Activated CD4-positive, CD25-positive, alpha-beta regulatory T cell treated with anti-CD3 and anti-CD28 coated beads, Interleukin-2, amount 50 U/mL, for 16 hours (primary cell): ENCODE data around the gene ATAD3A.

Experiments used
- DNase-seq: peaks from one replicate; pipeline ENCODE4 v3.0.0-alpha.2; 2020; ENCODE audit warnings: low read depth, low spot score

The ATAD3A gene

DNA sequence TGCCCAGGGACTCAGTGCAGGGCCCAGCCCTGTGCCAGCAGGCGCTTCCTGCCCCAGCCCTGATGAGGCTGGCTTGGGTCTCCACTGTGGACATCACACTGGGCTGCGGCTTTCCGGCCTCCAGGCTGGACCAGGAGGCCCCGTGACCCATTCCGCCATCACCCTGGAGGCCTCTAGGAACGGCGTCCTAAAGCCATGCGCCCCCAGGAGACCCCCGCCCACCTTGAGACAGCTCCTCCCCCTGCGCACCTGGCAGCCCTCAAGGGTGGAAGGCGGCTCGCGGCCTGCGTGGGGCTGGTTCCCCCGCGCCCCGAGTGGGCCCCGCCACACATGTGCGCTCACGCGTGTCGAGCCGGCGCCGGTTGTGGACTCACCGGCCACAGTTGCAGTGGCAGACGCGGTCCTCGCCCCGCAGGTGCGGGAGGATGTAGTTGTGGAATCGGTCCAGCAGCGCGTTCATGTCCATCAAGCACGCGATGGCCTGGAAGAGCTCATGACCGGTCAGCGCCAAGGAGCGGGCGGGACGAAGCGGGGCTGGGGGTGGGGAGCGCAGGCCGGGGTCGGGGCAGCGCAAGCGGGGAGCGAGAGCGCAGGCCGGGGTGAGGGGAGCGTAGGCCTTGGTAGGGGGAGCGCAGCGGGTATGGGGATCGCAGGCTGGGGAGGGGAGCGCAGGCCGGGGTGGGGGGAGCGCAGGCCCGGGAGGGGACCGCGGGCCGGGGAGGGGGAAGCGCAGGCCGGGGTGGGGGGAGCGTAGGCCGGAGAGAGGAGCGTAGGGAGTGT, 27.5 kb downstream of the ATAD3A start:
- no peak for DNase-seq

DNA sequence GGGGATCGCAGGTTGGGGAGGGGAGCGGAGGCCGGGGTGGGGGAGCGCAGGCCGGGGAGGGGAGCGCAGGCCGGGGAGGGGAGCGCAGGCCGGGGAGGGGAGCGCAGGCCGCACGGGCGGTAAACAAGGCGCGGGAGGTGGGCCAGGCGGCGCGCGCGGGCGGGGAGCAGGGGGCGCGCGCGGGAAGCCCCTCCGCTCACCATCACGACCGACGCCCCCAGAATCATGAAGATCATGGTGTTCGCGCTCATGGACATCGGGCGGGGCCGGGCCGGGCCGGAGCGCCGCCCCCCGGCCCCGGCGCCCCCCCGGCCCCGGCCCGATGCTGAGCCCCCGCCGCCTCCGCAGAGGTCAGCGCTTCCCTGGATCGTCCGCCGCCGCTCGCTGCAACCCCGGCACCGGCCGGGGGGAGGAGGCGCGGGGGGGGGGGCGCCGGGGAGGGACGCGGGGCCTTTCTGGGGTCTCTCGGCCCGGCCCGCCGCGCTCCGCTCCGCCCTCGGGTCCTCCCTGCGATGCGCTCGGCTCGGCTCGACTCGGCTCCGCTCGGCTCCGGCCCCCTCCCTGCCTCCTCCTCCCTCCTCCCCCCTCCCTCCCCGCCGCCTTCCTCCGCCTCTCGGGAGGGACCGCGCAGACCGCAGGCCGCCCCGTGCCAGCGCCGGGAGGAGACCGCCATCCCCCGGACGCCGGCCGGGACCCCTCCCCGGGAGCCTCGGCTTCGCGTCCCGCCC, 28.3 kb downstream of the ATAD3A start, which contains the start of gene TMEM240:
TSS of gene TMEM240 (minus strand) at position 535 of the 728 bp plus-strand sequence. CDS start at position 257, 278 bp downstream.
- DNase-seq, result no peak

DNA sequence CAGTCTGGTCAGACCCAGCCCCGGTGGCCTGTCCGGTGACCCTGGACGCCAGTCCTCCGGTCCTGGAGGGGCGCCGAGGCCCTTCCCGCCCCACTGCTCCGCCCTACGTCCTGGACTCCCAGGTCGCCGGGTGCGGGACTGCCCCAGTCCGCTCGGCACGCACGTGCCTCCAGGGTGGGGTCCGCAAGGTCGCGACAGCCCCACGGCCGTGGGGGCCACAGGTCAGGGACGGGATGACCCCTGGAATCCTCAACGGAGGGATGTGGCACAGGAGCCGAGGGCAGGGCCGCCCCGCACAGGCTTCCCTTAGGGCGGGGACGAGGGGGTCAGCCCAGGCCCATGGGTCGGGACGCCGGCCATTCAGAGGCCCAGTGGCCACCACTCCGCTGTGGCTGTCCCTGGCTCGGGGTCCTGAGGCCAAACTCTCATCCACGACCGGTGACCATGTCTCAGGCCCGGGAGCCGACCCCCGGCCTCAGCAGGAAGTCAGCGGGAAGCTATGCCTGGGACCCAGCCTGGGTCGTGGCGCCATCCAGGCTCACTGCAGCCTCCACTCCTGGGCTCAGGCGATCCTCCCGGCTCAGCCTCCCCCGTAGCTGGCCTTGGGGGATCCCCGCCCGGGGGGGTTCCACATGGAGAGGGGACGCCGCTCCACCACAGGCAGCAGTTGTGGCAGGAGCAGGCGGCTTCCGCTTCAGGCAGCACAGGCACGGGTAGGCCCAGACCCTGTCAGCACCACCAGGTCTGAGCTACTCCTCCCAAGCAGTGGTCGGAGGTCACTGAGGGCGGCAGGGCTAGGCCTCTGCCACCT, 29.1 kb downstream of the ATAD3A start:
- no peak for DNase-seq

DNA sequence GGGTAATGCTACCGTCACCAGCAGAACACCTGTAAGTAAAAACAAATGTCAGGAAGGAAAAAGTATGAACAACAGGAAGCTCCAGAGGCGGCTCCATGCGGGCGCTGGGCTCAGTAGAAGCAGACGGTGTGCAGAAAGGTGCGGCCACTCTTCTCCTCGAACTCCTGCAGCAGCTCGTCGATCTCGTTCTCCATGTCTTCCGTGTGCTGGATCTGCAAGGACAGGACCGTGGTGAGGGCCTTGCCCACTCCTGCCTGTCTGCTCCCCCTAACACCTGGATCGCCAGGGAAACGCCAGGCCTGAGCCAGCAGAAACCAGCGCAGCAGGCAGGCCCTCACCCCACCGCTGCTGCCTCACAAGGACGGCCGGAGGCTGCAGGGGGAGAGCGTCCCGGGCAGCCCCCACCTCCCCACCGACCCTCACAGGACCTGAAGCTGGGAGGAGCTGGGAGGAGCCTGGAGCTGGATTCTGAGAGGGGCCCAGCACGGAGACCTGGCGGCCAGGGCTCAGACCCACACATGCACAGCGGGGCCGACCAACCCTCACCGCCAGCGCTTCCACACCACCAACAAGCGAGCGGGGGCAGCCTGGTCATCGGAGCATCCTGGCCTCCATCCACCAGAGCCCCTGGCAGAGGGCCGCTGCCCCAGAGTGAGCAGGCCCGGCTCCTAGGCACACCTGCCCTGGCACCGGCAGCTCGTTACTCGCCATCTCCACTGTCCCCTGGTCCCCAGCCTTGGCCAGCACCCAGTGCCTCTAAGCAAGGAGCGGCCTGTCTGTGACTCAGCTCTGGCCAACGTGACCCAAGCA, 30.2 kb downstream of the ATAD3A start:
- no peak for DNase-seq

DNA sequence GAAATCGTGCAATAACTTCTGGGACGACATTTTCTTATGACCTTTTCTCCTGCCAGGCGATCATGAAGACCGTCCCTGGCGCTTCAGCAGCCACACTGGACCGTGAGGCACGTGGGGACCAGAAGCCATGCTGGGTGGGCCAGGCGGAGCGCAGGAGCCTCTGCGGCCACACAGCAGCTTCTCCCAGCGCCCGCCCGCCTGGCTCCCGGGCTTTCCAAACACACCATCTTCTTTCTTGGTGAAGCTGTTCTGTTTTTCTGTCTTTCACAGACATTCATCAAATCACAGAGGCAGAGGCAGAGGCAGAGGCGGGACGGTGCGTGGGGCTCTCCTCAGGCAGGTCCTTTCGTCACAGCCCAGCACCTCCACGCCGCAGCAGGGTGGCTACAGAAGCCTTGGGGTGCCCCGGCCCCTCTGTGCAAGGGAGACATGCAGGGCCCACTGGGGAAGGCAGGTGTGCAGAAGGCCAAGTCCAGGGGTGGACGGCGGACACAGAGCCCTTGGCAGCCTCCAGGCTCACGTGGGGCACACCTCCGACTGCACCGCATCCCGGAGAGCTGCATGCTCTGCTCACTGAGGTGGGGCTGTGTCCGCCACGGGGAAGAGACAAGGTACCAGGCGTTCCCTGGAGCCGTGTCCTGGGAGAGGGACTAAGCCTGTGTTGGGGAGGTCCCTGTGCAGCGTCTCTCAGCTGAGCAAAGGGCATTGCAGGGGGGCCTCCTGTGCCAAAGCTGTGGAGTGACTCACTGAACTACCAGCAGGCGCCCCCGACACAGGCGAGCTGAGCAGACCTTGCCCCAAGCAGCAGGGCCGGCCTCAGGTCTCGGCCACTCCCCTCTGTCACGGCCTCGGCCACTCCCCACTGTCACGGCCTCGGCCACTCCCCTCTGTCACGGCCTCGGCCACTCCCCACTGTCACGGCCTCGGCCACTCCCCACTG, 31.1 kb downstream of the ATAD3A start:
- no peak for DNase-seq

DNA sequence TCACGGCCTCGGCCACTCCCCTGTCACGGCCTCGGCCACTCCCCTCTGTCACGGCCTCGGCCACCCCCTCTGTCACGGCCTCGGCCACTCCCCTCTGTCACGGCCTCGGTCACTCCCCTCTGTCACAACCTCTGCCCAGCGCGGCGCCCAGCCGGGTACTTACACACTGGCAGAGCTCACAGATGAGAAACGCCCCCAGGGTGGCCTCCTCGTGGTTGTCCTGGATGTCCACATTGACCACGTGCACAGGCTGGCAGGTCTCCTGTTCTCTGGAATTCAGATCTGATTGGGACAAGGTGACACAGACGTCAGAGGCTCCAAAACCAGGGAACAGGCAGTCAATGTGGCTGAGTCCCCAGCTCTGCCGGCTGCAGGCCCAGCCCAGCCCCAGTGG, 31.7 kb downstream of the ATAD3A start:
- no peak for DNase-seq

DNA sequence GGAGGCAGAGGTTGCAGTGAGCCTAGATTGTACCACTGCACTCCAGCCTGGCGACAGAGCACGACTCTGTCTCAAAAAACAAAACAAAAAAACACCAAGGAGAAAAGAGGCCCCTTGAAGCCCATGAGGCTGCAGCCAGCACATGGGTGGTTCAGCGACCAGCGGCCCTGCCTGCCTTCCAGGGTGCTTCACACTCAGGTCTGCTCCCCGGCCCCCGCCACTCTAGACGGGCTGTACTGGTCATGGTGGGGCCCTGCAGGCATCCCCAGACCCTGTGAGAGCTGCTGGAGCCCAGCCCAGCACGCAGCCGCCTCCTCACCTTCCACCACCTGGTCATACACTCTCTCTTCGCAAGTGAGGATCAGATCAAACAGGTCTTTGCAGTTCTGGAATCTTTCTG, 32.6 kb downstream of the ATAD3A start:
- no peak for DNase-seq

DNA sequence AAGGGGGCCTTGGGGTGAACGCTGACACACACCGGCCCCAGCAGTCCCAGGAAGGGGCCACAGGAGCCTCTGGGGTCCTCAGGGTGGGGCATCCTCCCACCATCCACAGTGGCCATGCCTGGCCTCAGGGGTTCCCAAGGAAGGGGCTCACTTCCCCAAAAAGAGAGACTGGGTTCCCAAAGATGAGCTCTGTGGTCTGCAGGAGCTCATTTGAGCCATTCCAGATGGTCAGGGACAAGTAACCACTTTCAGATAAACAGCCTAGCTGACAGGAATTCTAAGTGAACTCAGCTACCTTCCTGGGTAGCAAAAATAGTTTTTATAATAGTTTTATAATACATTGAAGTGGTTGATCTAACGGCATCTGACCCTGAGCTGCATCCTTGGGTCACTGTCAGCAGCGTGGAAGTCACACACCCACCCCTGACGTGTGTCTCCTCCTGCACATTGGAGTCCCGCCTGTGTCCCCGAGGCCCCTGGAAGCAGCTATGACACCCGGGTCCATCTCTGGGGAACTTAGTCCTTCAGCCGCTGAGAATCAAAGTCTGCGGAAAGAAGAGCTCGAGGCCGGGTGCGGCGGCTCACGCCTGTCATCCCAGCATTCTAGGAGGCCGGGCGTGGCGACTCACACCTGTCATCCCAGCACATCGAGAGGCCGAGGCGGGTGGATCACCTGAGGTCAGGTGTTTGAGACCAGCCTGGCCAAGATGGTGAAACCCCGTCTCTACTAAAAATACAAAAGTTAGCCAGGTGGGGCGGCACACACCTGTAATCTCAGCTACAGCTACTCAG, 34.2 kb downstream of the ATAD3A start:
- DNase-seq, result no peak

DNA sequence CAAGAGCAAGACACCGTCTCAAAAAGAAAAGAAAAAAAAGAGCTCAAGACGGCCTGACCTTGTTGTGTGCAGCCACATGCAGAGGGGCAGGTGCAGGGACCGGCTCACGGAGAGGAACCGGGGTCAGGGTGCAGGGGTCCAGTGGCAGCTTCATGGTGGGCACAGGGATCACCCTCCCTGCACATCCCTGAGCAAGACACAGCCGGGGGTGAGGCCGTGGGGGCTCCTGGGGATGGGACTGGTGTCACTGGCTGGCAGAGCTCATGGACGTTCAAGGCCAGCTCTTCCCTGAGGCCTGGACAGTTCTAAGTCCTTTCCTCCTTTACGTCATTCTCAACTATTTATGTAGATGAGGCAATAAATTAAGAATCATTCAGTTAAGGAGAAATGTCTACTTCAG, 35.0 kb downstream of the ATAD3A start:
- DNase-seq, result no peak

DNA sequence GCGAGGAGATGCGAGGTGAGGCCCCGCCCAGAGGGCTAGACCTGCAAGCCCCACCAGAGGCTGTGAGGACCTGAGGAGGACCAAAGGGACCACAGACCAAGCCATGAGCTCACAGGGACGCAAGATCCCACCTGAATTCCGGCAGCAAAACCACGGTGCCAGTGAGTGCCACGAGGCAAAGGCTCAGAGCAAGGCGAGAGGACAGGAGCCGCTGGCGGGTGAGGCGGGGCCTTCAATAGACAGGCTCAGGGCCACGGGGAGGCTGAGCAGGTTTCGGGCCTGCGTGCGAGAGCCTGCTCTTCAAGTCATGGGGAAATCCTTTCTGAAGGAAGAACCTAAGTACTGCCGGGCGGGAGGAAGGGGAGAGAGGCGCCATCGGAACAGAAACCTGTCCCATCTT, 35.5 kb downstream of the ATAD3A start:
- no peak for DNase-seq

DNA sequence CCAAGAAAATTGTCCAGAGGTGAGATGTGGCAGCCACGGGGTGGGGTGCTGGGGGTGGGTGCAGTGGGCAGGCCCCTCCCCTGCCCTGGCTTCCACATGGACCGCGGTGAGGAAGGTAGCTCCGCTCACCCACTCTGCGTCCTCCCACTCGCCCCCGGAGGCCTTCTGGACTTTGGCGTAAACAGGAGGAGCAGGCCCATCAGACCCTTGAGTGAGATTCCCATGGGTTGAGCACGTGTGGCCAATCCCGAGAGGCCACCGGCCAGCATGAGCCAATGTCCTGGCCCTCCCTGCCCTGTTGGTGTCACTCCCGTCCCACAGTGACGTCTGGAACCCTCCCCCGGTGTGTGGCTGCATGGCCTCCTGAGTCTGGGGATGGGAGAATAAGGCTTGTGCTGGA, 36.6 kb downstream of the ATAD3A start:
- DNase-seq, result no peak

DNA sequence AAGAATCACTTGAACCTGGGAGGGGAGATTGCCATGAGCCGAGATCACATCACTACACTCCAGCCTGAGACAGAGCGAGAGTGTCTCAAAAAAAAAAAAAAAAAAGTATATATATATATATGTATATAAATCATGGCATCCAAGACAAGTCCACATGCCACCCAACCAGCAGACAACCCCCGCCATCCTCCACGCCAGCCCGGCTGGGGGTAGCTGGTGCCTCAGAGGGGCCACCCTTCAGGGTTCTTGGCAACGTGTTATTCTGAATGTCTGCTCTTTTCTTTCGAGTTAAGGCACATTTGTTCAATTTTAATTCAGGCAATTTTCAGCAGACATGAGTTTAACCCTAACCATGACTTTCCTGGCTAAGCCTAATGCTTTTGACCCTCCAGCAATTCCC, 38.1 kb downstream of the ATAD3A start:
- no peak for DNase-seq

DNA sequence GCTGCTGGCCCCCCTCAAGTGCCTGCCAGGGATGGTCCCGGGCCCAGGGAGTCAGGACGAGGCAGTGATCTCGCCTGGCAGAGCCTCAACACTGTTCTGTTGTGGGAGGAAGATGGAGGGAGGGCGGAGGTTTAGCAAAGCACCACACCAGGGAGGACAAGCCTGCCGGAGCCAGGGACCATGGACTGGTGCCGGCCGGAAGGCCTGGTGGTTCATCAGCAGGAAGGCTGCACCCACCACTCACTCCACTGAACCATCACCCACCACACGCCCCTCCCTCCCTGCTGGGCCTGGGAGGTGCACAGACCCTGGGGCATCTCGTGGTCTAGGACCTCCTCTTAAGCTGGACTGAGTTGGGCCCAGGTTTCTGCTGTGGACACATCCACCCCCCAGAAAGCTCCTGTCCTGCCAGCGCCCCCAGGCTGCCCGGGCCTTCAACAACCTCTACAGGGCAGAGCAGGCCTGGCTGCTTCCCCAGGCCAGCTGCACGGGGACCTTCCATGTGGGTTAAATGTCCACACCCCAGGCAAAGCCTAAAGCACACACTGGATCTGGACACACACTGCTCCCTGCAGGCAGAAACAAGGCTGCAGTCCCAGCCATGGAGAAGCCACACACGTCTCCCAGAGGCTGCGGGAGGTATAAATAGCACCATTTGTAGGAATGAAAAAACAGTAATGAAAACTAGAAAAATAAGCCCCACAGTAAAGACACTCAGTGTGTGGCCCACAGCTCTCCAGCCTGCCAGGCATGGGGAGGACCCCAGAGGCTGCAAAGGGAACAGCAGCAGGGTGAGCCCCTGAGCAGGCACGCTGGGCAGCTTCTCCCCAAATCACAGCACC, 38.9 kb downstream of the ATAD3A start:
- no peak for DNase-seq

DNA sequence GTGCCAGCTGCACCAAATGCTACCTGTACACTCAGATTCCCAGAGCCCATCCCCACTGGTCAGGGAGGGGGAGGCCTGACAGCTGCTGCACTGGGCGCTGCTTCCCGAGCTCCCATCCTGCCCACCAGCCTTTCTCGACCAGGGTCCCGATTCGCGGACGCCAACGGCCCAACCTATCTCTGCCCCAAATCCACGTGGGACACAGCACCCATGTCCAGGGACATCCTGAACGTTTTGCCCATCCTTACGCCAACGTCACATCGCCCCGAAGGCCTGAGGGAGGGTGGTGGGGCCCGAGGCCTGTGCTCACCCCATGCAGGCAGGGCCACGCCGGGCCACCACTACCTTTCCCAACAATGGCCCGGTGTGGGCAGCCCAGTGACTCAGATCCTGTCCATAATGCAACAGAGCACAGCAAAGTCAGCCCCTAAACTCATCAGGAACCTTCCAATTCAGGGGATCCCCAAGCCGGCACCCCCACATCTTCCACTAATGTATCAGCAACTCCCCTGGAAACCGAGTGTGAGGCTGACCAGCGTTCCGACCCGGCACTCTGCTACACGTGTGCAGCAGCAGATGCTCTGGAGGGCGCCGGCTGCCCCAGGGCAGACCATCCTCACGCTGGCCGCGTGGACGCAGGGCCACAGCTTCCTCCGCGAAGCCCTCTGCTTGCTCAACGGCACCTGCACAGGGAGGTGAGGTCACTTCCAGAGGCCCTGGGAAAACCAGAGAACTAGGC, 39.7 kb downstream of the ATAD3A start:
- DNase-seq, result no peak

DNA sequence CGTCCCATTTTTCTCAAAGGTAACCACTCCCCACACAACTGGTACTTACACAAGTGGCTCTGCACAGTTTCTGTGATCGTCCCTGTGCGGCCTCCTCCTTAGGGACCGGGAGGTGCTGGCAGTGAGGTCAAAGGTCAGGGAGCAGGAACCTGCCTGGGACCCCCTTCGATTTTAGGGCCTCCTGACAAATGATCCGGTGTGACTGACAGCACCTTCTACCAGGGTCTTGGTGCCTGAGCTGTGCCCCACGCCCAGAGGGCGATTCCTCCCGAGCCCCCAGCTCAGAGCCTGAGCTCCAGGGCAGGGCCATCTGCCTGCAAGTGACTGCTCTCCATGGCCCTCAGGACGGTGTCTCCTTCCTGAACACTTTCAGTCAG, 40.3 kb downstream of the ATAD3A start:
- DNase-seq, result no peak

DNA sequence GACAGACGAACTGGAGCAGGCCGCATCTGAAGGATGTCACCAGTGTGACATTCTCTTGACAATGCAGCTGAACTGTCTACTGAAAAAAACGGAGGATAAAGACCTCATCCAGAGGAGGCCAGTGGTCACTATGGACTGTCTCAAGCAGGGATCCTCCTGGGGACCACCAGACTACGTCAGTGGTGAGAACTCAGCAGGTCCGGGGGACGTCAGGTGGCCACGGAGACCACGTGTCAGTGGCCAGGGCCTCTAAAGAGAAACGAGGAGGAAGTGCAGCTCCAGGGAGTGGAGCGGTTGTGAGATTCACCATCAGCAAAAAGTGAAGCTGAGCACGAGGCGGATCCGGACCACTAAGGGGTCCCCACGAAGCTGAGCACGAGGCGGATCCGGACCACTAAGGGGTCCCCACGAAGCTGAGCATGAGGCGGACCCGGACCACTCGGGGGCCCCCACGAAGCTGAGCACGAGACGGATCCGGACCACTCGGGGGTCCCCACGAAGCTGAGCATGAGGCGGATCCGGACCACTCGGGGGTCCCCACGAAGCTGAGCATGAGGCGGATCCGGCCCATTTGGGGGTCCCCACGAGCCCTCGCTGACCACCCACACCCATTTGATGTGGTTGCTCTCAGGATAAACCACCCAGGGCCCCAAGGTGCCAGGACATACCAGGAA, 42.0 kb downstream of the ATAD3A start:
- DNase-seq, result no peak

DNA sequence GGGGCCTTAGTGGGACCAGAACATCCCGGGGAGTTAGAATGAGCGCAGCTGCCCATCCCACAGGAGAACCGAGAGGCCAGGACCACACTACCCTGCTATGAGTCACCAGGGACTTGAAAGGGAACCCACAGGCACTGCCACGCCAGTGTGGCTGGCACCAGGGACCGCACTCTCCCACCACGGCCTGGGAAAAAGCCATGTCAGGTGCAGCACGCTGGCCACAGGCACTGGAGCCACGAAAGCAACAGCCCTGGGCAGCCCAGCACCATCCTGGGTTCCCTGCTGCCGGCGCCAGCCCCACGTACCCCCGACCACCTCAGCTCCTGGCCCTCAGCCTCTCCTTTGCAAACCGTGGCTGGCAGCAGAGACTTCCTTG, 42.6 kb downstream of the ATAD3A start:
- DNase-seq, result no peak
